SHP77 (cell line): ENCODE measurements around the gene OSCAR.

ENCODE experiments used
- DNase-seq, 2 experiments: peaks; one replicate each; lab custom pipeline; 2025; lab: John Stamatoyannopoulos, UW

The OSCAR gene, protein sequence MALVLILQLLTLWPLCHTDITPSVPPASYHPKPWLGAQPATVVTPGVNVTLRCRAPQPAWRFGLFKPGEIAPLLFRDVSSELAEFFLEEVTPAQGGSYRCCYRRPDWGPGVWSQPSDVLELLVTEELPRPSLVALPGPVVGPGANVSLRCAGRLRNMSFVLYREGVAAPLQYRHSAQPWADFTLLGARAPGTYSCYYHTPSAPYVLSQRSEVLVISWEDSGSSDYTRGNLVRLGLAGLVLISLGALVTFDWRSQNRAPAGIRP

GRCh38 chr19:54100561-54100960 lies at the start of gene OSCAR:
TSS of gene OSCAR (minus strand) at chr19:54100803. CDS start at chr19:54100792, 11 bp downstream.
- DNase-seq = no peak

DNA sequence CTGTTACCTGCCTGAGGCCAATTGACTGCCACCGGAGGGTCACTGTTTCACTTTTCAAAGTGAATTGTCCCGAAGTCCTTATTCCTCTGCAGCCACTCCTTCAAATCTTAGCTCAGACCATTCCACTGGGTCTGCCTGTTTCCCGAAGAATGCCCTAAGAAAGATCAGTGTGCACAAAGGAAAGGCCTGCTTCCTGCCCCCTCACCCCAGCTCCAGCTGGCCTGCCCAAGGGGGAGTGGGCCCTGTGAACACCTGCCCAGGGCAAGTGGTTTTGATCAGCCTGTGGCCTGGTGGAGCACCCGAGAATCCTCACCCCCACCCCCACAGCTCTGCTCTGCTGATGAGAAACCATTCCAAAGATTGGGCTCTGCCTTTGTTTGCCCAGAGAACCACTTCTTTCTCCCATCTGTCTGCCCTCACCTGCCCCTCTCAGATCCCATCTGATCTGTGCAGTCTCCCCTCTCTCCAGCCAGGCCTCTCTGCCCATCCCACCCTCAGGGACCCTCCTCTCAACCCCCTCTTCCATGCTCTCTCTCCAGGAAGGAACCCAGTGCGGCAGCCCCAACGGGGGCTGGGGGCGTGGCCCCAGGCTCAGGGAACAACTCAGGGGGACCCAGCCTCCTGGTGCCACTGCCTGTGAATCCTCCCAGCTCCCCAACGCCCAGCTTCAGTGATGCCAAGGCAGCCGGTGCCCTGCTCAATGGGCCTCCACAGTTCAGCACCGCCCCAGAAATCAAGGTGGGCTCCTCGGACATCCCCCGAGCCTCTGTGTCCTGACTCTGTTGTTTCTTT lies 48.6 kb upstream of the OSCAR start:
- DNase-seq = no peak

DNA sequence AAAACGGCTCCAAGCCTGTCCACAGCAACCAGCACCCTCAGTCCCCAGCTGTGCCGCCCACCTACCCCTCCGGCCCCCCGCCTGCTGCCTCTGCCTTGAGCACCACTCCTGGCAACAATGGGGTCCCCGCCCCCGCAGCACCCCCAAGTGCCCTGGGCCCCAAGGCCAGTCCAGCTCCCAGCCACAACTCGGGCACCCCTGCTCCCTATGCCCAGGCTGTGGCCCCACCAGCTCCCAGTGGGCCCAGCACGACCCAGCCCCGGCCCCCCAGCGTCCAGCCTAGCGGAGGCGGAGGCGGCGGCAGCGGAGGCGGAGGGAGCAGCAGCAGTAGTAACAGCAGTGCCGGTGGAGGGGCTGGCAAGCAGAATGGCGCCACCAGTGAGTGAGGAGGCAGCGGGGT lies 47.6 kb upstream of the OSCAR start:
- DNase-seq = no peak

GRCh38 chr19:54147676-54148075 lies 47.1 kb upstream of the OSCAR start:
- DNase-seq = no peak

- DNase-seq = no peak
These were observed 45.0 kb upstream of the OSCAR start for GRCh38 chr19:54145541-54146158.

DNA sequence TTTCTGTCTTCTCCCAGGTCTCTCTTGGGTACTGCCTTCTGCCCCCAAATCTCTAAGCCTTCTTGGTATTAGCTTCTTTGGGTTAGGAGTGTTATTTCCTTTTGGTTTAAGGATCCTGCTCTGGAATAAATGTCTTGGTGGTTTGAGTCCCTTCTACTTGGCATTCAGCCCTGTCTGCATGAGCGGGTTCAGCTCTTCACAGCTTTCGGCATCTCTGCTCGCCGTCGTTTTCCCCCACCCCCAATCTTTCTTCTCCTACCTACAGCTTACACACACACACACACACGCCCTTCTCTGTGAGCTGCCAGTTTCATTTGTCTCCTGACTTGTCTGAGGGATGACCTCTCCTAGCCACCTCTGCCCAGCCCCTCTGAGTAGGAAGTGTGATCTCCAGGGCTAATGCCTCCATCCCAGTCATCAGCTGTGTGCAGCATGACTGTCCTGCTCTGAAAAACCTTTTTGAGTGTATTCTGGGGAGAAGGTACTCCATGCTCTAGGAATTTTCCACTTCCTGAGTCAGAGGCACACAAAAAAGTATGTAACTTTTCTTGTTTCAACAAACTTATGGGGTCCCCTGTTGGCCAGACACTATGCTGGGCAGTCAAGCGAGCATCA lies 41.7 kb upstream of the OSCAR start:
- DNase-seq = no peak

DNA sequence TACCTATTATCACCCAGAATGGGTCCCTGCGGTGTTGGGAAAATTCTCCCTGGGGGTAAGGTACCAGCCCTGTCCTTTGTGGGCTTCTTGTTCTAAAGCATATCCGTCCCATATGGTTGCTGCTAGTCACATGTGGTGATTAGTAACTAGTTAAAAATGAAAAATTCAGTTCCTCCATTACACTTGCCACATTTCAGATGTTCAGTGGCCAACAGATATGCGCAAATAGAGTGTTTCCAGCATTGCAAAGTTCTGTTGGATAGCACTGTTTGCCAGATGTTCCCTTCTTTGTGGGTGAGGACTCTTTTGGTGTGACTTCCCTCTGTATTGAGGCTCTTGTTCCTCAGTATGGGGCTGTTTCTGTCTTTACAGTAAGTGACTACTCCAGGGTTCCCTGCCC lies 40.8 kb upstream of the OSCAR start:
- no peak for DNase-seq

DNA sequence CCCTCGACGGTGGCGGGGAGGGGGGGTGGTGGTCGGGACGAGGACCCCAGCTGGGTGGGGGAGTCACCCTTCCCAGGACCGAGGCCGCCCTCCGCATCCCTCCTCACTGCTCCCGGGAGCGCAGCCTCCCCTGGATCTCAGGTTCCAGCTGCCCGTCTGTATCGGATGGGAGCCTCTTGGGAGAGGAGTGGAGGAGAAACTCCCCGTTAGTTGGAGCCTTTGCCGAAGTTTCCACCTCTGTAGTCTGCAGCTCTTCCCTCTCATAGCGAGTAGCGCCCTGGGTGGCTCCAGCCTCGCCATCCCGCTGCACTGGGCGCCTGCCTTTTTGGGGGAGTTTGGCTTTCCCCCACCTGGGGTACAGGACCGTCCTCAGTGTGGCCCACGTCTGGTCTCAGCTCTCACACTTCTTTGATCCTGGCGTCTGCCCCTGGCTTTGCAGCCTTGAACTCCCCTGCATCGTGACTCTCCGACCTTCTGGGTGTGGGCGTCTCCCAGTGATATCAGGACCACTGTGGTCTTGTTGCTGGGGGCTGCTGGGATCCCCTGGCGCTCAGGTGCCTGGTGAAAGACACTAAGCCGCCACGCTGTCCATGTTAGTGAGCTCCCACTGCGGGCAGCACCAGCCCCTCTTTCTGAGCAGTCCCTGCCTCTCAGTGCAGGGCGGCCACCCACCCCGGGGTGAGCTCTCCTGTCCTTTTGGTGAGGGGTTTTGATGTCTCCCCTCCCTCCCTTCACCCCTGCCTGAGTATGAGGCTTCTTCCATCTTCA lies 38.1 kb upstream of the OSCAR start:
- no peak for DNase-seq

DNA sequence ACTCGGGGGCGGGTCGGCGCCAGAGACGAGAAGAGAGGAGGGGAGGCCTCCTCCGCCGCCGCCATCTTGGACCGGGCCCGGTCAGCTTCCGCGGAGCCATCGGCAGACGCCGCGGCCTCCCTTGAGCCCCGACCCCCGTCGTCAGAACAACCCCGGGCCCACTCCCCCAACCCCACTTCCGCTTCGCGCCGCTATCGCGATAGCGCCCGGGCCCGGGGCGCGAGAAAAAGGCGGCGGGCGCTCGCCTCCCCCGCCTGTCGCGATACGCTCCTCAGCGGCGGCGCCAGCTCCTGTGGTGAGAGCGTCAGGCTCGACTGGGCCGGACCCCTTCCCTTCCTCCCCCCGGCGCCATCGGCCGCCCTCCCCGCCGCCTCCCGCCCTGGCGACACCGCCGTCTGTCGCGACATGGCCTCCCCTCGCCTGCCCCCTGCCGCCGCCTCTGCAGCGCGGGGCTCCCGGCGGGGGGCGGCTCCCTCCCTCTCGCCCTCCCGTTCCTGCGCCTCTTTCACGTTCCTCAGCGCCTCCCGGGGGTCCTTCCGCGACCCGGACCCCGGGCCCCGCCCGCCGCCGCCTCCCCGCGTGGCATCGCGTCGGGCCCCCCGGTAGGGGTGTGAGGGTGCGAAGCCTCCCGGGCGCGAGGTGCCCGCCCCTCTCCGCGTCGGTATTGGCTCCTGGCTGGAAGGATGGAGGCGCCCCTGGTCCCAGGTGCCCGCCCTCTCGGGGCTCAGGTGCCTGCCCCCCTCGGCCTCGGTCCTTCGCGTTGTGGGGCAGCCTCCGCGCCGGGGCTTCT lies 37.3 kb upstream of the OSCAR start, which contains the start of gene CNOT3:
Gene CNOT3 (plus strand): TSS at position 64 of the 790 bp plus-strand sequence. CDS start 5,217 bp downstream, outside the sequence.
- DNase-seq = no peak

- peak; percentile 99 to 100 for DNase-seq
These were observed 36.5 kb upstream of the OSCAR start for GRCh38 chr19:54136864-54137698.

GRCh38 chr19:54136086-54136863 lies 35.7 kb upstream of the OSCAR start:
- no peak for DNase-seq

- DNase-seq = no peak
These were observed 33.5 kb upstream of the OSCAR start for GRCh38 chr19:54133957-54134590.

DNA sequence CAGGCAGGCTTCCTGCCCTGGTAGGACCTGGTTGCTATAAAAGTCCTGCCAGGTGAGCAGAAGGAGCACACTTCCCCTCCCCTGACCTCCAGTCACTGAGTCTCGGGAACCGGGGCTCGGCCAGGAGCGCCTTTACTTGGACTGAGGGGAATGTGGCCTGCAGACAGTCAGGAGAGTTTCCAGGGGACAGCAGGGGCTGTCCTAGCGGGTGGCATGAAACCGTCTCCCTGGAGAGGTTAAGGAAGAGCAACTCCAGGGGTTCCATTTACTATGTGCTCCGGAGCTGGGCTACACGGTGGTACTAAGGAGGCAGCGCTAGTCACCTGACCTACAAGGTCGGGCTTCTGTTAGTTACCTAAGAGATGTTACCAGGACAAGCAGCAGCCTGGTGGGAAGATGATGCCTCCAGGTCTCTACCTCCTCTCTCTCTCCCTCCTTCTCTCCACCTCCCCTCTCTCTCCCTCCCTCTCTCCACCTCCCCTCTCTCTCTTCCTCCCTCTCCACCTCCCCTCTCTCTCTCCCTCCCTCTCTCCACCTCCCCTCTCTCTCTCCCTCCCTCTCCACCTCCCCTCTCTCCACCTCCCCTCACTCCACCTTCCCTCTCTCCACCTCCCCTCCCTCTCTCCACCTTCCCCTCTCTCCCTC lies 32.8 kb upstream of the OSCAR start:
- DNase-seq = peak; percentile 52 to 54

- DNase-seq = no peak
These were observed 29.0 kb upstream of the OSCAR start for GRCh38 chr19:54129617-54129996.

DNA sequence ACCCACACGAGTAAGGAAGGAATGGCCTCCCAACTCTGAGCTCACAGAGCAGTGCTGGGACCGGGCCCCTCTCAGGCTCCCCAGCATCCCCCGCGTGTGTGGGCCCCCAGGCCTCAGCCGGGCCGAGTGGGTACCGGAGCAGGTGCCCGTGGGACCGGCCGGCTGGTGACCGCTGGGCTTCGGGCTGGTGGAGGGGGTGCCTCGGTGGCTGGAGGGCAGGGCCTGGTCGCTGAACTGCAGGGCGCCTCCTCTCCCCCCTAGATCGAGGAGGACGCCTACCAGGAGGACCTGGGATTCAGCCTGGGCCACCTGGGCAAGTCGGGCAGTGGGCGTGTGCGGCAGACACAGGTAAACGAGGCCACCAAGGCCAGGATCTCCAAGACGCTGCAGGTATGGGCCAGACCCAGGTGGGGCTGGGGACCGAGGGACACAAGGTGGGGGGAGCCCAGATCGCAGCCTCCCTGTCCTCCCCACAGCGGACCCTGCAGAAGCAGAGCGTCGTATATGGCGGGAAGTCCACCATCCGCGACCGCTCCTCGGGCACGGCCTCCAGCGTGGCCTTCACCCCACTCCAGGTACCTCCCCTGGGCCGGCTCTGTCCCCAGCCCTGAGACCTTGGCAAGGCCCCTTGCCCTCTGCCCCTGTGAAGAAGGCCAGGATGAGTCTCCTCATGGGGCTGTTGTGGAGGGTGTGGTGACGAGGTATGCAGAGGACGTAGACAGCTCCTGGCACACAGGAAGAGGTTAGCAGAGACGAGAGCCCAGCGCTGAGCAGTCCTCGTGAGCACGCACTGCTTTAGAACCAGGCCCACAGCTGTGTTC lies 28.4 kb upstream of the OSCAR start:
- DNase-seq = no peak

GRCh38 chr19:54128441-54128725 lies 27.8 kb upstream of the OSCAR start:
- no peak for DNase-seq

DNA sequence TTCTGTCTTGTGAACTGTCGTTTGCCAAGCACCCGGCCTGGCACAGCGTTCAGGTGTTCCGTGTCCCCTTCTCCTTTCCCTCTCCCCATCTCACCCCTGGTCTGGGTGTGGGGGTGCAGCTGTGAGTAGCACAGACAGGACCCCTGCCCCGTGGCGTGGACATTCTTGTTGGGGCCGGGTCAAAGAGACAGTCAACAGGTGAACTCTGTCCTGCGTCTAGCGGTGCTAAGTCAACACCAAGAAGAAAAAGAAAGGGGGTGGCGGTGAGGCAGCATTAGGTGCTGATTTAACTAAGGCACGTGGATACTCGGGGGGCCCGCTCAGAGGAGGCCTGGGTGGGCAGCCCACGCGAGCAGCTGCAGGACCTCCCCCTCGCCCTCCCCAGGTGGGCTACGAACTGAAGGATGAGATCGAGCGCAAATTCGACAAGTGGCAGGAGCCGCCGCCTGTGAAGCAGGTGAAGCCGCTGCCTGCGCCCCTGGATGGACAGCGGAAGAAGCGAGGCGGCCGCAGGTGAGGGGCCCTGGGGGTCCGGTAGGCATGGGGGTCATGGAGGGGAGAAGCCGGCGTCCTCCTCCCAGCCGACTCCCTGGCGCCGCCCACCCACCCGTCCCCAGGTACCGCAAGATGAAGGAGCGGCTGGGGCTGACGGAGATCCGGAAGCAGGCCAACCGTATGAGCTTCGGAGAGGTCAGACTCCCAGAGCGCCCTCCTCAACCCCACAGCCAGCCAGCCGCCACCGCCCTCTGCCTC lies 27.3 kb upstream of the OSCAR start:
- no peak for DNase-seq
